HCT116 (cell line): Measurements from ENCODE around the gene SHROOM1. TPM values are rescaled to one million over a fixed set of nuclear protein-coding genes. Genes with fewer than 3 reads are reported as not detected.

Experiments used
- ATAC-seq: fragments of 200-7000 bp; cut with Tn5 transposase; 2 replicates; pipeline ENCODE4 v1.9.1; 2020; ENCODE audit warnings: mild to moderate bottlenecking, moderate library complexity
- BruUV-seq: library from RNA; stranded (reverse); fragments of 400-500 nt; replicated peaks from 2 replicates; lab custom pipeline; 2021; lab: Mats Ljungman, UMichigan
- CTCF ChIA-PET: fragments of 300-600 bp; sonication (Branson Sonifier 250); formaldehyde crosslinking; loops from one replicate; lab custom pipeline; 2021; ENCODE audit warnings: antibody characterized with exemption; lab: Charles Lee
- POLR2A ChIA-PET: fragments of 300-600, 350-600 bp; sonication (Branson Sonifier 250); formaldehyde crosslinking; loops from one replicate; lab custom pipeline; 2021; ENCODE audit warnings: antibody characterized with exemption; lab: Charles Lee
- RAD21 ChIA-PET, 2 experiments: fragments of 300-600 bp; sonication (Branson Sonifier 250); formaldehyde crosslinking; loops; one replicate each; lab custom pipeline; 2023; ENCODE audit warnings: low total read pairs in 2 of 2; ENCODE audit not compliant: uncharacterized antibody in 2 of 2, unreplicated experiment in 2 of 2, low non-redundant PET in 1 of 2; lab: Charles Lee
- DNase-seq: peaks from one replicate; pipeline ENCODE4 v3.0.0-alpha.2; 2010; ENCODE audit warnings: low read depth, low spot score
- H2AFZ ChIP-seq: fragments of 200-600 bp; shearing (Covaris generic), sonication (generic); 2 replicates; pipeline ENCODE4 v1.6.1; 2017; ENCODE audit warnings: low read depth, mixed run types, mixed read lengths, antibody characterized with exemption, low read length; ENCODE audit not compliant: poor library complexity, severe bottlenecking
- H3K27ac ChIP-seq: 2 replicates; pipeline ENCODE4 v1.5.1; 2012; ENCODE audit warnings: low read depth, low read length
- H3K27me3 ChIP-seq: fragments of 200-600 bp; sonication (generic); 2 replicates; pipeline ENCODE4 v1.6.1; 2016; ENCODE audit warnings: mixed run types, low read length, mixed read lengths; ENCODE audit not compliant: insufficient read depth
- H3K36me3 ChIP-seq, 2 experiments: fragments of 200-500 bp in 1 of 2; fragments of 200-600 bp in 1 of 2; sonication (Bioruptor generic) in 1 of 2; sonication (generic) in 1 of 2; 2 replicates each; pipeline versions ENCODE4 v1.5.1 to v1.6.1; 2014 to 2016; ENCODE audit warnings: low read length in 2 of 2, inconsistent platforms in 1 of 2, mixed read lengths in 1 of 2, mixed run types in 1 of 2; ENCODE audit not compliant: insufficient read depth in 2 of 2, control insufficient read depth in 1 of 2
- H3K4me1 ChIP-seq, 2 experiments: fragments of 200-600 bp in 1 of 2; sonication (generic) in 1 of 2; 2 replicates each; pipeline versions ENCODE4 v1.5.1 to v1.6.1; 2012 to 2017; ENCODE audit warnings: low read length in 2 of 2, inconsistent platforms in 1 of 2, mild to moderate bottlenecking in 1 of 2, mixed read lengths in 1 of 2, mixed run types in 1 of 2, moderate library complexity in 1 of 2; ENCODE audit not compliant: insufficient read depth in 2 of 2, control insufficient read depth in 1 of 2
- H3K4me2 ChIP-seq: fragments of 200-600 bp; sonication (generic); 2 replicates; pipeline ENCODE4 v1.6.1; 2017; ENCODE audit warnings: mixed run types, low read length, mixed read lengths
- H3K4me3 ChIP-seq, 2 experiments: fragments of 200-600 bp in 1 of 2; sonication (generic) in 1 of 2; replicated peaks in 1 of 2; 2 replicates each; pipeline ENCODE4 v1.5.1; 2011 to 2016; ENCODE audit warnings: low read length in 2 of 2, control low read depth in 1 of 2, low read depth in 1 of 2, mild to moderate bottlenecking in 1 of 2, mixed read lengths in 1 of 2, mixed run types in 1 of 2
- H3K79me2 ChIP-seq: fragments of 200-600 bp; sonication (generic); 2 replicates; pipeline ENCODE4 v1.6.1; 2017; ENCODE audit warnings: mild to moderate bottlenecking, mixed run types, low read length, moderate library complexity, mixed read lengths; ENCODE audit not compliant: insufficient read depth
- H3K9ac ChIP-seq: fragments of 200-600 bp; sonication (generic); 2 replicates; pipeline ENCODE4 v1.6.1; 2016; ENCODE audit warnings: low read length, mixed read lengths
- H3K9me2 ChIP-seq: fragments of 200-600 bp; sonication (generic), shearing (Covaris generic); 2 replicates; pipeline ENCODE4 v1.6.1; 2017; ENCODE audit warnings: mixed run types, mild to moderate bottlenecking, moderate library complexity; ENCODE audit not compliant: insufficient read depth
- H3K9me3 ChIP-seq, 2 experiments: fragments of 200-500 bp in 1 of 2; fragments of 200-600 bp in 1 of 2; sonication (Bioruptor generic) in 1 of 2; sonication (generic) in 1 of 2; 2 replicates each; pipeline ENCODE4 v1.6.1; 2014 to 2017; ENCODE audit warnings: low read length in 2 of 2, mixed read lengths in 2 of 2, inconsistent platforms in 1 of 2, low read depth in 1 of 2, mild to moderate bottlenecking in 1 of 2, mixed run types in 1 of 2, moderate library complexity in 1 of 2; ENCODE audit not compliant: control insufficient read depth in 1 of 2, insufficient read depth in 1 of 2
- H4K20me1 ChIP-seq: fragments of 200-600 bp; sonication (generic), shearing (Covaris generic); 2 replicates; pipeline ENCODE4 v1.6.1; 2017; ENCODE audit warnings: mixed run types, mild to moderate bottlenecking, moderate library complexity; ENCODE audit not compliant: insufficient read depth
- CEBPB ChIP-seq: IDR thresholded peaks from 2 replicates; pipeline ENCODE4 v1.6.1; 2012; ENCODE audit warnings: low read depth
- ELF1 ChIP-seq: IDR thresholded peaks from 2 replicates; pipeline ENCODE4 v1.6.1; 2012; ENCODE audit warnings: low read depth, borderline replicate concordance
- EZH2 ChIP-seq: fragments of 200-600 bp; sonication (generic); IDR thresholded peaks from 2 replicates; pipeline ENCODE4 v1.6.1; 2017; ENCODE audit warnings: antibody characterized with exemption, mixed run types
- EZH2phosphoT487 ChIP-seq: fragments of 200-600 bp; IDR thresholded peaks from 2 replicates; pipeline ENCODE4 v1.6.1; 2018; ENCODE audit warnings: antibody characterized with exemption, borderline replicate concordance
- FOSL1 ChIP-seq: IDR thresholded peaks from 2 replicates; pipeline ENCODE4 v1.6.1; 2012; ENCODE audit warnings: low read depth
- JUND ChIP-seq: IDR thresholded peaks from 2 replicates; pipeline ENCODE4 v1.6.1; 2012
- POLR2A ChIP-seq: IDR thresholded peaks from 2 replicates; pipeline ENCODE4 v1.7.0; 2011; ENCODE audit warnings: borderline replicate concordance; ENCODE audit not compliant: insufficient read depth, insufficient read length; ENCODE audit errors: extremely low read depth
- POLR2AphosphoS5 ChIP-seq: IDR thresholded peaks from 2 replicates; pipeline ENCODE4 v1.6.1; 2011; ENCODE audit warnings: mild to moderate bottlenecking, low read depth, low read length, moderate library complexity
- SIN3A ChIP-seq: IDR thresholded peaks from 2 replicates; pipeline ENCODE4 v1.6.1; 2012; ENCODE audit warnings: low read depth
- SP1 ChIP-seq: IDR thresholded peaks from 2 replicates; pipeline ENCODE4 v1.6.1; 2012; ENCODE audit warnings: low read depth
- SRF ChIP-seq: IDR thresholded peaks from 2 replicates; pipeline ENCODE4 v1.6.1; 2012; ENCODE audit warnings: low read depth
- TCF7L2 ChIP-seq: IDR thresholded peaks from 2 replicates; pipeline ENCODE4 v1.7.0; 2011; ENCODE audit warnings: borderline replicate concordance, inconsistent platforms; ENCODE audit not compliant: insufficient read depth, insufficient read length; ENCODE audit errors: extremely low read depth
- ZNF274 ChIP-seq: fragments of 200-500 bp; sonication (Bioruptor generic); IDR thresholded peaks from 2 replicates; pipeline ENCODE4 v1.6.1; 2014; ENCODE audit warnings: mild to moderate bottlenecking, low read depth, low read length, inconsistent platforms
- intact Hi-C: fragments of 100-400 bp; cut with micrococcal nuclease; formaldehyde crosslinking; loops from 2 replicates; pipeline ENCODE4 v1.10.0; 2022
- total RNA-seq: library from RNA; stranded (reverse); gene quantifications from one replicate; pipeline ENCODE4 v1.2.1, GENCODE V29; 2021; ENCODE audit not compliant: unreplicated experiment
- TF ChIP-seq, protein P1 (sequence below), 3 experiments: fragments of 200-600 bp in 1 of 3; sonication (generic) in 1 of 3; IDR thresholded peaks in 2 of 3; conservative IDR thresholded peaks in 1 of 3; 2 replicates each; pipeline ENCODE4 v1.5.1; 2012 to 2017; ENCODE audit warnings: low read depth in 2 of 3, low read length in 2 of 3, antibody characterized with exemption in 1 of 3, borderline replicate concordance in 1 of 3, control low read depth in 1 of 3, mild to moderate bottlenecking in 1 of 3, mixed read lengths in 1 of 3, mixed run types in 1 of 3, moderate library complexity in 1 of 3; ENCODE audit not compliant: insufficient read depth in 1 of 3
- TF ChIP-seq, protein P2 (sequence below): IDR thresholded peaks from 2 replicates; pipeline ENCODE4 v1.6.1; 2012; ENCODE audit warnings: low read depth

Gene SHROOM1
- total RNA-seq, 1 experiment from 2014 or later = 9.5 TPM

DNA sequence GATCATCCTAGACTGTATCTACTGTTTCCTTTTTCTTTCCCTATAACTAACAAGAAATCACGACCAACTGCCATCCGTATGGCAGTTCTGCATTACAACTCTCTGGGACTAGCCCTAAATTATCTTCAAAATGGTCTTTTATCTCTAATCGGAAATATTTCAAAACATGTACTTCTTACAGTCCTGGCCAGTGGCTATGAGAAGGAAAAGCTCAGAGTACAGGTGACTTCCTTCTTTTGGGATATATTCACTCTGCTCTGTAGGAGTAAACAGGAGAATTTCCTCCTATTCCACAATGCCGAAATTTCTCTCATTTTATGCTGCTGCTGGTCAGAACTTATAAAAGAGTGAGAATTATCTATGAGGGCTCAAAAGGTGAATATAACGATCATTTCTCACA lies 51.6 kb downstream of the SHROOM1 start:
- intact Hi-C loops = no loop called here
- ATAC-seq = no peak
- H3K79me2 ChIP-seq = peaks cover 15% of the 10 kb centered on the region
- POLR2A ChIA-PET = no interaction called here
- H3K27ac ChIP-seq = no peak overlapping the region
- CTCF ChIA-PET = no interaction called here
- no peaks in the 10 kb centered on the region for H4K20me1 ChIP-seq
- H3K27me3 ChIP-seq = no peaks in the 10 kb centered on the region
- no peak for DNase-seq
- H3K36me3 ChIP-seq = no peaks in the 10 kb centered on the region
- no peaks in the 10 kb centered on the region for H3K9me3 ChIP-seq
- no peaks in the 10 kb centered on the region for H3K9me2 ChIP-seq
- no peak overlapping the region for H3K9ac ChIP-seq
- H3K4me2 ChIP-seq = no peak overlapping the region
- H3K4me3 ChIP-seq = no peak overlapping the region
- no peak overlapping the region for H2AFZ ChIP-seq
- H3K4me1 ChIP-seq = peaks cover 6 to 25% of the 10 kb centered on the region in 2 experiments
- no TSS peak for BruUV-seq
- RAD21 ChIA-PET = no interaction called here
- no peak for TF ChIP-seq JUND
- TF ChIP-seq CEBPB = no peak
- TF ChIP-seq SP1 = no peak

DNA sequence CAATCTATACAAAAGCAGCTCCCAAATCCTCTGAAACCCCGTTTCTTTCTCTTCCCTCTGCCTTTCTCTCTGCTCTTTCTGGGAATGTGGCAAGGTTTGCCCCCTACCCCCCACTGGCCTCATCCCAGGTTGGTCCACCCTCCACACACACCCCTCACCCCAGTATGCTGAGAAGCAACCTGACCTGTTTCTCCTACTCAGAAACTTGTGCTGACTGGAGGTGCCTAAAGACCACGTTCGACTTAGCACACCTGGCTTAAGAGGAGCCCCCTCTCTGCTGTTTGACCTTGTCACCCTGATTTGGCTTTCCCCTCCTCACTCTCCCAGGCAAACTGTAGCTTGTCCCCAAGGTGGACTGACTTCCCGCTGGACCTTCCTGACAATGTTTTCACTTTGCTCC lies 52.3 kb downstream of the SHROOM1 start:
- DNase-seq = no peak
- H2AFZ ChIP-seq = no peak overlapping the region
- no peaks in the 10 kb centered on the region for H3K9me3 ChIP-seq
- no peaks in the 10 kb centered on the region for H3K9me2 ChIP-seq
- H3K4me1 ChIP-seq = peaks cover 6 to 25% of the 10 kb centered on the region in 2 experiments
- POLR2A ChIA-PET = no interaction called here
- ATAC-seq = no peak
- TF ChIP-seq SRF (no peak), CEBPB (no peak), ELF1 (no peak), TCF7L2 (no peak), EZH2phosphoT487 (no peak), ZNF274 (no peak), JUND (no peak), EZH2 (no peak), FOSL1 (no peak), POLR2A (no peak), POLR2AphosphoS5 (no peak), SIN3A (no peak), SP1 (no peak)
- TF ChIP-seq, protein P1, sequence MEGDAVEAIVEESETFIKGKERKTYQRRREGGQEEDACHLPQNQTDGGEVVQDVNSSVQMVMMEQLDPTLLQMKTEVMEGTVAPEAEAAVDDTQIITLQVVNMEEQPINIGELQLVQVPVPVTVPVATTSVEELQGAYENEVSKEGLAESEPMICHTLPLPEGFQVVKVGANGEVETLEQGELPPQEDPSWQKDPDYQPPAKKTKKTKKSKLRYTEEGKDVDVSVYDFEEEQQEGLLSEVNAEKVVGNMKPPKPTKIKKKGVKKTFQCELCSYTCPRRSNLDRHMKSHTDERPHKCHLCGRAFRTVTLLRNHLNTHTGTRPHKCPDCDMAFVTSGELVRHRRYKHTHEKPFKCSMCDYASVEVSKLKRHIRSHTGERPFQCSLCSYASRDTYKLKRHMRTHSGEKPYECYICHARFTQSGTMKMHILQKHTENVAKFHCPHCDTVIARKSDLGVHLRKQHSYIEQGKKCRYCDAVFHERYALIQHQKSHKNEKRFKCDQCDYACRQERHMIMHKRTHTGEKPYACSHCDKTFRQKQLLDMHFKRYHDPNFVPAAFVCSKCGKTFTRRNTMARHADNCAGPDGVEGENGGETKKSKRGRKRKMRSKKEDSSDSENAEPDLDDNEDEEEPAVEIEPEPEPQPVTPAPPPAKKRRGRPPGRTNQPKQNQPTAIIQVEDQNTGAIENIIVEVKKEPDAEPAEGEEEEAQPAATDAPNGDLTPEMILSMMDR (IDR thresholded peaks at IDR 0.05 in 2 of 3, conservative IDR thresholded peaks at IDR 0.05 in 1 of 3; ENCODE audit: borderline replicate concordance in 1 of 3, insufficient read depth in 1 of 3, low read depth in 2 of 3, low read length in 2 of 3) = no peak
- TF ChIP-seq, protein P2, sequence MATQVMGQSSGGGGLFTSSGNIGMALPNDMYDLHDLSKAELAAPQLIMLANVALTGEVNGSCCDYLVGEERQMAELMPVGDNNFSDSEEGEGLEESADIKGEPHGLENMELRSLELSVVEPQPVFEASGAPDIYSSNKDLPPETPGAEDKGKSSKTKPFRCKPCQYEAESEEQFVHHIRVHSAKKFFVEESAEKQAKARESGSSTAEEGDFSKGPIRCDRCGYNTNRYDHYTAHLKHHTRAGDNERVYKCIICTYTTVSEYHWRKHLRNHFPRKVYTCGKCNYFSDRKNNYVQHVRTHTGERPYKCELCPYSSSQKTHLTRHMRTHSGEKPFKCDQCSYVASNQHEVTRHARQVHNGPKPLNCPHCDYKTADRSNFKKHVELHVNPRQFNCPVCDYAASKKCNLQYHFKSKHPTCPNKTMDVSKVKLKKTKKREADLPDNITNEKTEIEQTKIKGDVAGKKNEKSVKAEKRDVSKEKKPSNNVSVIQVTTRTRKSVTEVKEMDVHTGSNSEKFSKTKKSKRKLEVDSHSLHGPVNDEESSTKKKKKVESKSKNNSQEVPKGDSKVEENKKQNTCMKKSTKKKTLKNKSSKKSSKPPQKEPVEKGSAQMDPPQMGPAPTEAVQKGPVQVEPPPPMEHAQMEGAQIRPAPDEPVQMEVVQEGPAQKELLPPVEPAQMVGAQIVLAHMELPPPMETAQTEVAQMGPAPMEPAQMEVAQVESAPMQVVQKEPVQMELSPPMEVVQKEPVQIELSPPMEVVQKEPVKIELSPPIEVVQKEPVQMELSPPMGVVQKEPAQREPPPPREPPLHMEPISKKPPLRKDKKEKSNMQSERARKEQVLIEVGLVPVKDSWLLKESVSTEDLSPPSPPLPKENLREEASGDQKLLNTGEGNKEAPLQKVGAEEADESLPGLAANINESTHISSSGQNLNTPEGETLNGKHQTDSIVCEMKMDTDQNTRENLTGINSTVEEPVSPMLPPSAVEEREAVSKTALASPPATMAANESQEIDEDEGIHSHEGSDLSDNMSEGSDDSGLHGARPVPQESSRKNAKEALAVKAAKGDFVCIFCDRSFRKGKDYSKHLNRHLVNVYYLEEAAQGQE = no peak
- RAD21 ChIA-PET = no interaction called here
- no peak overlapping the region for H3K4me2 ChIP-seq
- no peaks in the 10 kb centered on the region for H3K27me3 ChIP-seq
- H3K27ac ChIP-seq = no peak overlapping the region
- no peaks in the 10 kb centered on the region for H3K36me3 ChIP-seq
- BruUV-seq = no TSS peak
- no peak overlapping the region for H3K4me3 ChIP-seq
- CTCF ChIA-PET = no interaction called here
- H4K20me1 ChIP-seq = no peaks in the 10 kb centered on the region
- intact Hi-C loops = no loop called here
- H3K79me2 ChIP-seq = peaks cover 15% of the 10 kb centered on the region
- H3K9ac ChIP-seq = no peak overlapping the region
